ENCODE data around the gene TMEM132C. TPM values are rescaled to one million over a fixed set of nuclear protein-coding genes. Genes with fewer than 3 reads are reported as not detected.

Gene TMEM132C
- total RNA-seq, 1 experiment from 2014 or later: not detected

- BruUV-seq (replicated peaks): no TSS peak
- H3K9me3 ChIP-seq (ENCODE audit: low read length): no peaks in the 10 kb centered on the region
- peaks cover 22% of the 10 kb centered on the region for H3K27me3 ChIP-seq (ENCODE audit: low read length)
- H2AFZ ChIP-seq (ENCODE audit: low read length): no peak overlapping the region
- no peaks in the 10 kb centered on the region for H3K36me3 ChIP-seq (ENCODE audit: low read depth, low read length)
- no peak for DNase-seq
- CTCF ChIA-PET: no interaction called here
- H4K20me1 ChIP-seq (ENCODE audit: low read length): no peaks in the 10 kb centered on the region
- intact Hi-C loops (cut with micrococcal nuclease): no loop called here
- ATAC-seq: no peak
- H3K27ac ChIP-seq (ENCODE audit: low read length): no peak overlapping the region
- H3K79me2 ChIP-seq (ENCODE audit: low read length): no peaks in the 10 kb centered on the region
- H3K4me1 ChIP-seq (ENCODE audit: insufficient read depth, low read length): no peaks in the 10 kb centered on the region
- no peak overlapping the region for H3K4me2 ChIP-seq (ENCODE audit: low read length)
- H3K4me3 ChIP-seq (ENCODE audit: low read length): no peak overlapping the region
- POLR2A ChIA-PET (ENCODE audit: unreplicated experiment): no interaction called here
- no peak overlapping the region for H3K9ac ChIP-seq (ENCODE audit: low read length)
- no peaks in the 10 kb centered on the region for H3F3A ChIP-seq (ENCODE audit: low read length, unreplicated experiment)
- no peak for TF ChIP-seq EZH2 (IDR thresholded peaks at IDR 0.05; ENCODE audit: low read length, unreplicated experiment)
- no peak for TF ChIP-seq EZH2phosphoT487 (IDR thresholded peaks at IDR 0.05; ENCODE audit: borderline replicate concordance, low read length)
- no peak for TF ChIP-seq CTCF (conservative IDR thresholded peaks at IDR 0.05; ENCODE audit: low read depth, low read length)
- no peaks in the 10 kb centered on the region for H3K9me2 ChIP-seq (replicated peaks; ENCODE audit: low read length)
These were observed 376.2 kb downstream of the TMEM132C start for GRCh38 chr12:128643155-128643554.

- no peaks in the 10 kb centered on the region for H3K9me3 ChIP-seq (ENCODE audit: low read length)
- no peaks in the 10 kb centered on the region for H3F3A ChIP-seq (ENCODE audit: low read length, unreplicated experiment)
- no peak overlapping the region for H3K9ac ChIP-seq (ENCODE audit: low read length)
- H3K36me3 ChIP-seq (ENCODE audit: low read depth, low read length): no peaks in the 10 kb centered on the region
- ATAC-seq (no peak), DNase-seq (peak; percentile 45)
- no peaks in the 10 kb centered on the region for H3K4me1 ChIP-seq (ENCODE audit: insufficient read depth, low read length)
- no peak overlapping the region for H3K4me3 ChIP-seq (ENCODE audit: low read length)
- no peaks in the 10 kb centered on the region for H4K20me1 ChIP-seq (ENCODE audit: low read length)
- H3K27ac ChIP-seq (ENCODE audit: low read length): no peak overlapping the region
- ChIA-PET POLR2A (ENCODE audit: unreplicated experiment) (no interaction called here), CTCF (no interaction called here)
- H3K27me3 ChIP-seq (ENCODE audit: low read length): peaks cover 22% of the 10 kb centered on the region
- no peak overlapping the region for H3K4me2 ChIP-seq (ENCODE audit: low read length)
- H3K9me2 ChIP-seq (replicated peaks; ENCODE audit: low read length): no peaks in the 10 kb centered on the region
- no TSS peak for BruUV-seq (replicated peaks)
- TF ChIP-seq EZH2phosphoT487 (IDR thresholded peaks at IDR 0.05; ENCODE audit: borderline replicate concordance, low read length) (no peak), CTCF (conservative IDR thresholded peaks at IDR 0.05; ENCODE audit: low read depth, low read length) (peak; percentile 78)
- intact Hi-C loops (cut with micrococcal nuclease): no loop called here
- H2AFZ ChIP-seq (ENCODE audit: low read length): no peak overlapping the region
- H3K79me2 ChIP-seq (ENCODE audit: low read length): no peaks in the 10 kb centered on the region
These were observed 377.8 kb downstream of the TMEM132C start for GRCh38 chr12:128644664-128645296.

GRCh38 chr12:128649902-128650301, 382.9 kb downstream of the TMEM132C start:
- no peak overlapping the region for H3K27ac ChIP-seq (ENCODE audit: low read length)
- no peaks in the 10 kb centered on the region for H3K9me2 ChIP-seq (replicated peaks; ENCODE audit: low read length)
- TF ChIP-seq CTCF (conservative IDR thresholded peaks at IDR 0.05; ENCODE audit: low read depth, low read length) (no peak), EZH2 (IDR thresholded peaks at IDR 0.05; ENCODE audit: low read length, unreplicated experiment) (no peak), EZH2phosphoT487 (IDR thresholded peaks at IDR 0.05; ENCODE audit: borderline replicate concordance, low read length) (no peak)
- H3K4me1 ChIP-seq (ENCODE audit: insufficient read depth, low read length): no peaks in the 10 kb centered on the region
- no peaks in the 10 kb centered on the region for H4K20me1 ChIP-seq (ENCODE audit: low read length)
- no peak overlapping the region for H2AFZ ChIP-seq (ENCODE audit: low read length)
- H3K4me3 ChIP-seq (ENCODE audit: low read length): no peak overlapping the region
- no peaks in the 10 kb centered on the region for H3F3A ChIP-seq (ENCODE audit: low read length, unreplicated experiment)
- H3K79me2 ChIP-seq (ENCODE audit: low read length): no peaks in the 10 kb centered on the region
- DNase-seq (no peak), ATAC-seq (no peak)
- ChIA-PET CTCF (no interaction called here), POLR2A (ENCODE audit: unreplicated experiment) (no interaction called here)
- no peak overlapping the region for H3K9ac ChIP-seq (ENCODE audit: low read length)
- H3K27me3 ChIP-seq (ENCODE audit: low read length): peaks cover 16% of the 10 kb centered on the region
- no TSS peak for BruUV-seq (replicated peaks)
- no peak overlapping the region for H3K4me2 ChIP-seq (ENCODE audit: low read length)
- intact Hi-C loops (cut with micrococcal nuclease): no loop called here
- no peaks in the 10 kb centered on the region for H3K9me3 ChIP-seq (ENCODE audit: low read length)
- no peaks in the 10 kb centered on the region for H3K36me3 ChIP-seq (ENCODE audit: low read depth, low read length)
